ENCODE data around the gene SLC25A13. TPM values are rescaled to one million over a fixed set of nuclear protein-coding genes. Genes with fewer than 3 reads are reported as not detected.

SLC25A13 gene
- 18.7 and 30.2 TPM in 2 replicates for total RNA-seq

GRCh38 chr7:96321658-96322372 is at the start of gene SLC25A13:
TSS of gene SLC25A13 (minus strand) at chr7:96322098. CDS start at chr7:96321956, 142 bp downstream.

Measured in hair follicular keratinocyte (primary cell).